GM19438 (cell line): ENCODE results near the gene PRKN.

Experiments
- ATAC-seq: cut with Tn5 transposase; IDR thresholded peaks from one replicate; pipeline ENCODE4 v1.9.1; 2021; ENCODE audit warnings: low read depth; ENCODE audit not compliant: unreplicated experiment

PRKN gene

GRCh38 chr6:162343198-162343935, 384.2 kb downstream of the PRKN start:
- ATAC-seq, result no peak

GRCh38 chr6:162337412-162337811, 390.2 kb downstream of the PRKN start:
- no peak for ATAC-seq

GRCh38 chr6:162336359-162336758, 391.2 kb downstream of the PRKN start:
- ATAC-seq, result no peak

GRCh38 chr6:162332365-162332764, 395.2 kb downstream of the PRKN start:
- no peak for ATAC-seq

GRCh38 chr6:162331911-162332310, 395.7 kb downstream of the PRKN start:
- ATAC-seq, result no peak

- no peak for ATAC-seq
These were observed 401.7 kb downstream of the PRKN start for GRCh38 chr6:162325826-162326225.

- no peak for ATAC-seq
These were observed 402.5 kb downstream of the PRKN start for GRCh38 chr6:162325051-162325450.

GRCh38 chr6:162315291-162315690, 412.3 kb downstream of the PRKN start:
- no peak for ATAC-seq

GRCh38 chr6:162313922-162314660, 413.5 kb downstream of the PRKN start:
- no peak for ATAC-seq

- ATAC-seq, result no peak
These were observed 419.7 kb downstream of the PRKN start for GRCh38 chr6:162307865-162308264.

- ATAC-seq, result no peak
These were observed 420.9 kb downstream of the PRKN start for GRCh38 chr6:162306616-162307015.

GRCh38 chr6:162301128-162301527, 426.4 kb downstream of the PRKN start:
- no peak for ATAC-seq

- ATAC-seq, result no peak
These were observed 433.5 kb downstream of the PRKN start for GRCh38 chr6:162294029-162294428.

- no peak for ATAC-seq
These were observed 434.7 kb downstream of the PRKN start for GRCh38 chr6:162292915-162293314.

GRCh38 chr6:162290846-162291465, 436.6 kb downstream of the PRKN start:
- ATAC-seq, result no peak

- ATAC-seq, result no peak
These were observed 437.6 kb downstream of the PRKN start for GRCh38 chr6:162289972-162290371.

GRCh38 chr6:162273986-162274385, 453.6 kb downstream of the PRKN start:
- no peak for ATAC-seq

- ATAC-seq, result no peak
These were observed 455.6 kb downstream of the PRKN start for GRCh38 chr6:162271922-162272321.

- no peak for ATAC-seq
These were observed 456.6 kb downstream of the PRKN start for GRCh38 chr6:162270966-162271365.

GRCh38 chr6:162267641-162268040, 459.9 kb downstream of the PRKN start:
- no peak for ATAC-seq

GRCh38 chr6:162267126-162267525, 460.4 kb downstream of the PRKN start:
- no peak for ATAC-seq

- ATAC-seq, result no peak
These were observed 463.0 kb downstream of the PRKN start for GRCh38 chr6:162264581-162264980.
